HepG2 (cell line): ENCODE results near the gene TM4SF20. TPM values are rescaled to one million over a fixed set of nuclear protein-coding genes. Genes with fewer than 3 reads are reported as not detected.

Experiments used
- ESRRA ChIP-seq: sonication (generic); formaldehyde crosslinking; IDR thresholded peaks from 2 replicates; pipeline ENCODE4 v1.5.1; 2020; ENCODE audit warnings: mild to moderate bottlenecking, low read depth, missing genetic modification reagents
- FOSL1 ChIP-seq: sonication (generic); formaldehyde crosslinking; IDR thresholded peaks from 2 replicates; pipeline ENCODE4 v1.9.0; 2021; ENCODE audit warnings: missing genetic modification reagents, borderline replicate concordance
- MTA1 ChIP-seq: sonication (generic); formaldehyde crosslinking; IDR thresholded peaks from 2 replicates; pipeline ENCODE4 v1.4.0; 2020; ENCODE audit warnings: missing genetic modification reagents, mild to moderate bottlenecking, borderline replicate concordance
- NR3C1 ChIP-seq: sonication (generic); formaldehyde crosslinking; IDR thresholded peaks from 2 replicates; pipeline ENCODE4 v1.4.0; 2020; ENCODE audit warnings: missing genetic modification reagents
- PLSCR1 ChIP-seq: sonication (generic); formaldehyde crosslinking; IDR thresholded peaks from 2 replicates; pipeline ENCODE4 v1.5.0; 2020; ENCODE audit warnings: missing genetic modification reagents, mild to moderate bottlenecking, borderline replicate concordance
- SALL1 ChIP-seq: sonication (generic); formaldehyde crosslinking; IDR thresholded peaks from 2 replicates; pipeline ENCODE4 v1.8.0; 2022; ENCODE audit warnings: mild to moderate bottlenecking, missing genetic modification reagents
- SMARCE1 ChIP-seq: fragments of 450-650 bp; IDR thresholded peaks from 2 replicates; pipeline ENCODE4 v1.6.1; 2017; ENCODE audit warnings: borderline replicate concordance
- THAP8 ChIP-seq: sonication (generic); formaldehyde crosslinking; IDR thresholded peaks from 2 replicates; pipeline ENCODE4 v1.5.1; 2020; ENCODE audit warnings: missing genetic modification reagents, mild to moderate bottlenecking, borderline replicate concordance
- ZNF276 ChIP-seq: sonication (generic); formaldehyde crosslinking; IDR thresholded peaks from 2 replicates; pipeline ENCODE4 v1.4.0; 2020; ENCODE audit warnings: mild to moderate bottlenecking, low read depth, missing genetic modification reagents
- ZNF280B ChIP-seq: sonication (generic); formaldehyde crosslinking; IDR thresholded peaks from 2 replicates; pipeline ENCODE4 v1.5.0; 2020; ENCODE audit warnings: missing genetic modification reagents, mild to moderate bottlenecking, borderline replicate concordance
- ZNF800 ChIP-seq: sonication (generic); formaldehyde crosslinking; IDR thresholded peaks from 2 replicates; pipeline ENCODE4 v1.4.0; 2020; ENCODE audit warnings: missing genetic modification reagents
- polyA plus RNA-seq, 8 experiments: library from polyadenylated mRNA; depleted of rRNA in 3 of 8; stranded (reverse) in 7 of 8; unstranded in 1 of 8; fragments of >200 nt; fragmentation: Illumina TruSeq in 4 of 8; extraction: Trizol in 4 of 8; gene quantifications; 2 replicates each; pipeline versions ENCODE4 v1.2.1 to v1.2.3, GENCODE V29; 2011 to 2016; ENCODE audit warnings: low read depth in 4 of 8, missing spikeins in 1 of 8, mixed read lengths in 1 of 8; ENCODE audit not compliant: insufficient read depth in 1 of 8
- total RNA-seq, 5 experiments: library from RNA; depleted of rRNA; stranded (reverse); fragments of >200 nt; fragmentation: Illumina TruSeq; extraction: Trizol; gene quantifications; 2 replicates each; pipeline ENCODE4 v1.2.3, GENCODE V29; 2016; ENCODE audit warnings: low read depth in 1 of 5

TM4SF20 gene
- total and polyA plus RNA-seq, 2 of the 13 experiments (the other 11 are each of a cell fraction or from before 2014, with no cell fraction given): not detected

GRCh38 chr2:227420087-227421052 is 41.3 kb upstream of the TM4SF20 start (continued):
- no peak for TF ChIP-seq ZNF280B (CRISPR knock-in tag)
- 0 out of 2 replicates have a peak, but pooled peaks have one; percentile 33 for TF ChIP-seq MTA1
- peak; percentile 27; the same call in 1 of the 2 replicates for TF ChIP-seq SALL1 (CRISPR knock-in tag)
- TF ChIP-seq ZNF800 (CRISPR knock-in tag): no peak
- no peak for TF ChIP-seq ZNF276 (CRISPR knock-in tag)
- TF ChIP-seq SMARCE1: no peak
- no peak for TF ChIP-seq ESRRA (CRISPR knock-in tag)
- no peak for TF ChIP-seq NR3C1
- TF ChIP-seq THAP8 (CRISPR knock-in tag): no peak
- no peak for TF ChIP-seq FOSL1 (CRISPR knock-in tag)
- TF ChIP-seq PLSCR1 (CRISPR knock-in tag): no peak
